Activated CD8-positive, alpha-beta T cell treated with anti-CD3 and anti-CD28 coated beads for 36 hours (primary cell): ENCODE data around the gene IMMT. TPM values are rescaled to one million over a fixed set of nuclear protein-coding genes. Genes with fewer than 3 reads are reported as not detected.

Experiments used
- ATAC-seq: fragments of 200-7000 bp; cut with Tn5 transposase; one replicate; pipeline ENCODE4 v1.10.0; 2021; ENCODE audit warnings: mild to moderate bottlenecking, moderate library complexity
- CTCF ChIA-PET: fragments of 350-600 bp; sonication (Branson Sonifier 250); formaldehyde crosslinking; loops from one replicate; lab custom pipeline; 2021; ENCODE audit warnings: antibody characterized with exemption; lab: Charles Lee
- POLR2A ChIA-PET: fragments of 350-600 bp; sonication (Branson Sonifier 250); formaldehyde crosslinking; loops from one replicate; lab custom pipeline; 2021; ENCODE audit warnings: antibody characterized with exemption; lab: Charles Lee
- DNase-seq: peaks from one replicate; pipeline ENCODE4 v3.0.0-alpha.2; 2020
- H3K27ac Mint-ChIP-seq: one replicate; pipeline ENCODE4 v1.8.0; 2021; ENCODE audit warnings: mild to moderate bottlenecking, mixed read lengths
- H3K27me3 Mint-ChIP-seq: one replicate; pipeline ENCODE4 v1.8.0; 2021; ENCODE audit warnings: mixed read lengths
- H3K36me3 Mint-ChIP-seq: one replicate; pipeline ENCODE4 v1.8.0; 2021; ENCODE audit warnings: low read depth, mixed read lengths
- H3K4me1 Mint-ChIP-seq: one replicate; pipeline ENCODE4 v1.8.0; 2021; ENCODE audit warnings: low read depth, mixed read lengths
- H3K4me3 Mint-ChIP-seq: one replicate; pipeline ENCODE4 v1.8.0; 2021; ENCODE audit warnings: mild to moderate bottlenecking, moderate library complexity, mixed read lengths
- H3K9me3 Mint-ChIP-seq: one replicate; pipeline ENCODE4 v1.8.0; 2021; ENCODE audit warnings: mixed read lengths
- intact Hi-C: fragments of 100-400 bp; cut with micrococcal nuclease; formaldehyde crosslinking; loops from one replicate; pipeline ENCODE4 v1.10.0; 2022
- total RNA-seq, 2 experiments: library from RNA; stranded (reverse); gene quantifications; one replicate each; pipeline ENCODE4 v1.2.3, GENCODE V29; 2021
- TF ChIP-seq, protein P1 (sequence below): fragments of 200-600 bp; IDR thresholded peaks from one replicate; pipeline ENCODE4 v1.8.0; 2022; ENCODE audit warnings: antibody characterized with exemption, mild to moderate bottlenecking

The IMMT gene
- total RNA-seq, 2 experiments from 2014 or later, result 143 to 144 TPM

DNA sequence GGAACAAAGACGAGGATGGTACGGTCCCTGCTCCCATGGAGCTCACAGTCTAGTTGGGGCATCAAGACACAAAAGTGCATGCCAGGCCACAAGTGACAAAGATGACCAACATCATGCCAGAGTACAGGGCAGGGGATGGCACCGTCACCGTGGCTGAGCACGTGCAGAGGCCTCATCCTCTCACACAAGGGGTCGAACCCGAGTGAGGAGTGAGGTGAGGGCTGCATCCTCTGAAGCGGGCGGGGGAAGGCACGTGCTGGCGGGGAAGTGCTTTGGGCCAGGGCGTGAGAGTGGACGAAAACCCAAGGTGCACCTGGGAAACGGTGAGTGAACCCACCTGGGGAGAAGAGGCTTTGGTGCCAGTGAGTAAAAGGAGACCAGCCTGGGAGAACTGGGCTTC is 45.0 kb upstream of the IMMT start:
- Mint-ChIP-seq H3K27me3 (peaks cover 3% of the 10 kb centered on the region), H3K27ac (no peak overlapping the region), H3K9me3 (no peaks in the 10 kb centered on the region), H3K4me1 (peaks cover 6% of the 10 kb centered on the region), H3K4me3 (no peak overlapping the region), H3K36me3 (no peaks in the 10 kb centered on the region)
- TF ChIP-seq, protein P1, sequence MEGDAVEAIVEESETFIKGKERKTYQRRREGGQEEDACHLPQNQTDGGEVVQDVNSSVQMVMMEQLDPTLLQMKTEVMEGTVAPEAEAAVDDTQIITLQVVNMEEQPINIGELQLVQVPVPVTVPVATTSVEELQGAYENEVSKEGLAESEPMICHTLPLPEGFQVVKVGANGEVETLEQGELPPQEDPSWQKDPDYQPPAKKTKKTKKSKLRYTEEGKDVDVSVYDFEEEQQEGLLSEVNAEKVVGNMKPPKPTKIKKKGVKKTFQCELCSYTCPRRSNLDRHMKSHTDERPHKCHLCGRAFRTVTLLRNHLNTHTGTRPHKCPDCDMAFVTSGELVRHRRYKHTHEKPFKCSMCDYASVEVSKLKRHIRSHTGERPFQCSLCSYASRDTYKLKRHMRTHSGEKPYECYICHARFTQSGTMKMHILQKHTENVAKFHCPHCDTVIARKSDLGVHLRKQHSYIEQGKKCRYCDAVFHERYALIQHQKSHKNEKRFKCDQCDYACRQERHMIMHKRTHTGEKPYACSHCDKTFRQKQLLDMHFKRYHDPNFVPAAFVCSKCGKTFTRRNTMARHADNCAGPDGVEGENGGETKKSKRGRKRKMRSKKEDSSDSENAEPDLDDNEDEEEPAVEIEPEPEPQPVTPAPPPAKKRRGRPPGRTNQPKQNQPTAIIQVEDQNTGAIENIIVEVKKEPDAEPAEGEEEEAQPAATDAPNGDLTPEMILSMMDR, result no peak
- ChIA-PET POLR2A (no interaction called here), CTCF (interaction anchor here (2.4 kb wide), 1 partner anchor 19 kb away, joined by 11 read pairs; no protein-coding TSS in a partner anchor)
- ATAC-seq (no peak), DNase-seq (no peak)
- intact Hi-C loops, result no loop called here

DNA sequence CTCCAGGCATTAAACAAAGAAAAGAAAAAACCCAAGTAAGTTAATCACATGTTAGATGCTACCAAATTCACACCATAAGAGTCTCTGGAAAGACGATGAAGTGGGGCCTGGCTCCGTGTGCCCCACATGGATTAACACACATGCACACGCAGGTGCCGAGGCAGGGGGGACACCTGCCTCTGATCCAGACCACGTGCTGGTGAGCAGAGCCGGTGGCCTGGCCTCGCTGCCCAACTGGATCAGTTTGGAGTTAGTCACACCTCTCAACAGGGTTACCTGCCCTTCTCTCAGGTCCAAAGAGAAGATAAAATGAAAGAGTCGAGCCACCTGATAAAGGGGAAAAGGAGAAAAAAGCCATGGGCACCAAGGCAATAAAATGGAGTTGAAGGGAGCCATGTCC is 44.5 kb upstream of the IMMT start:
- TF ChIP-seq, protein P1, result no peak
- peaks cover 3% of the 10 kb centered on the region for H3K27me3 Mint-ChIP-seq
- DNase-seq (no peak), ATAC-seq (no peak)
- peaks cover 6% of the 10 kb centered on the region for H3K4me1 Mint-ChIP-seq
- intact Hi-C loops, result no loop called here
- POLR2A ChIA-PET, result no interaction called here
- no peak overlapping the region for H3K4me3 Mint-ChIP-seq
- H3K36me3 Mint-ChIP-seq, result no peaks in the 10 kb centered on the region
- CTCF ChIA-PET, result interaction anchor here (2.4 kb wide), 1 partner anchor 19 kb away, joined by 11 read pairs; no protein-coding TSS in a partner anchor
- no peaks in the 10 kb centered on the region for H3K9me3 Mint-ChIP-seq
- no peak overlapping the region for H3K27ac Mint-ChIP-seq

DNA sequence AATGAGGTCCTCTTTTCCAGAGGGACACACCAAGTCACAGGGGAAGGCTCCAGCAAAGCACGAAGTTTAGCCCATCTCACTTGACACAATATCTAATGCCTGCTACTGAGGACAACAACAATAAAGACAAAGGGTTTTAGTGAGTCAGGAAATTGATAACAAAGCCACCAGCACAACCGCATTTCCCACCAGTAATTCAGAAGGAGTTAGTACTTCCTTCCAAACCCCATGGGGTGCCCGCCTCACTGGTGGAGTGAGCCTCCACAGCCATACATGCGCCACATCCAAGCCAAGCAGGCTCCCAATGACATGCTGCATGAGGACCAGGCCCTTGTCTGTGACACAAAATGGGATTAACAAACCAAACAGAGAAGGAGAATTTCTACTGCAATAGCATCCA is 44.1 kb upstream of the IMMT start:
- intact Hi-C loops, result no loop called here
- Mint-ChIP-seq H3K27ac (no peak overlapping the region), H3K9me3 (no peaks in the 10 kb centered on the region), H3K27me3 (peaks cover 3% of the 10 kb centered on the region), H3K4me1 (peaks cover 6% of the 10 kb centered on the region), H3K36me3 (no peaks in the 10 kb centered on the region), H3K4me3 (no peak overlapping the region)
- DNase-seq (no peak), ATAC-seq (no peak)
- TF ChIP-seq, protein P1, result no peak
- POLR2A ChIA-PET, result no interaction called here
- CTCF ChIA-PET, result no interaction called here

DNA sequence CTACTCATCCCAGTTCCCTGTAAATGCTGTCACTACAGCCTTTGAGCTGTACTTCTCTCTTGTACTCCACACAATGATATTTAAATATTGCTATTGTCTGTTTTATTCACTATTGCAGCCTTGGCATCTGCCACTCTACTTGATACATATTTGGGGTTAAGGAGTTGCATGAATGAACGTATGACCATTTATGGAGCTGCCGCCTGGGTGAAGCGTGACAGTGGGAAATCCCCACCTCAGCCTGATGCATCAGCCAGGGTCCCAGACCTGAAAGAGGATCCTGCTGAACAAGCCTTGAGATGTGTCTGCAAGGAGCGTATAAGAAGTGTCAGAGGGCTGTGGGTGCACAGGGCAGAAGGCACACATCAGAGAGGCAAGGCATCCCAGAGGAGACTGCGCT is 43.1 kb upstream of the IMMT start:
- intact Hi-C loops, result no loop called here
- H3K27ac Mint-ChIP-seq, result no peak overlapping the region
- ChIA-PET POLR2A (no interaction called here), CTCF (interaction anchor here (1.1 to 4.0 kb wide), 2 partner anchors 8 to 17 kb away, joined by 3 to 19 read pairs; no protein-coding TSS in a partner anchor)
- peaks cover 3% of the 10 kb centered on the region for H3K27me3 Mint-ChIP-seq
- peak; percentile 94 for ATAC-seq
- TF ChIP-seq, protein P1, result no peak
- peak; percentile 73 for DNase-seq
- no peaks in the 10 kb centered on the region for H3K36me3 Mint-ChIP-seq
- peaks cover 6% of the 10 kb centered on the region for H3K4me1 Mint-ChIP-seq
- H3K9me3 Mint-ChIP-seq, result no peaks in the 10 kb centered on the region
- no peak overlapping the region for H3K4me3 Mint-ChIP-seq

DNA sequence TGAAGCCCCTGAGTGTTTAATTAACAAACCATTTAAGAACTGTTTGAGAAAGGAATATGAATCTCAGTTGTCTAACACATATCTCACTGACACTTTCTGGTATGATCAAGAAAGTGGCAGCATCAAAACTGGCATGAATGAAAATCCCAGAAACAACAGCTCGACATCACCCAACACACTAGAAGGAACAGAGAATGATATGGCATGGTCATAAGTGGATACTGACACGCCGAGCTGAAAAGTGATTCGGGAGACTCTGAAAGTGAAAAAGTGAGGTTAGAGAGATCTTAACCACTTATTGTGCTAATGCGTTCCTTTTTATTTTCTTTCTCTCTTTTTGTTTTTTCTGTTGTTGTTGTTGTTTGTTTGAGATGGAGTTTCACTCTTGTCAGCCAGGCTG is 41.9 kb upstream of the IMMT start:
- ChIA-PET POLR2A (no interaction called here), CTCF (interaction anchor here (1.1 to 4.0 kb wide), 2 partner anchors 9 to 16 kb away, joined by 3 to 19 read pairs; no protein-coding TSS in a partner anchor)
- no peak overlapping the region for H3K4me3 Mint-ChIP-seq
- TF ChIP-seq, protein P1, result no peak
- peaks cover 6% of the 10 kb centered on the region for H3K4me1 Mint-ChIP-seq
- H3K9me3 Mint-ChIP-seq, result no peaks in the 10 kb centered on the region
- no peak for ATAC-seq
- intact Hi-C loops, result no loop called here
- no peaks in the 10 kb centered on the region for H3K36me3 Mint-ChIP-seq
- peaks cover 3% of the 10 kb centered on the region for H3K27me3 Mint-ChIP-seq
- H3K27ac Mint-ChIP-seq, result no peak overlapping the region
- no peak for DNase-seq
